H9 (cell line): Measurements from ENCODE around the gene ZNF483. TPM values are rescaled to one million over a fixed set of nuclear protein-coding genes. Genes with fewer than 3 reads are reported as not detected.

Experiments
- DNase-seq: peaks from one replicate; pipeline ENCODE4 v3.0.0-alpha.2; 2017
- H2AFZ ChIP-seq: one replicate; pipeline ENCODE4 v1.6.1; 2013; ENCODE audit warnings: mild to moderate bottlenecking, low read length, control low read depth, moderate library complexity
- H2AK5ac ChIP-seq: 2 replicates; pipeline ENCODE4 v1.6.1; 2013; ENCODE audit warnings: low read length, control low read depth, mixed read lengths; ENCODE audit not compliant: insufficient read length
- H2BK120ac ChIP-seq: one replicate; pipeline ENCODE4 v1.6.1; 2013; ENCODE audit warnings: low read depth, mild to moderate bottlenecking, low read length, control low read depth, inconsistent platforms; ENCODE audit not compliant: poor library complexity, severe bottlenecking
- H2BK12ac ChIP-seq: 2 replicates; pipeline ENCODE4 v1.6.1; 2013; ENCODE audit warnings: low read length, control low read depth, mixed read lengths, low read depth; ENCODE audit not compliant: insufficient read length
- H2BK15ac ChIP-seq: 2 replicates; pipeline ENCODE4 v1.6.1; 2013; ENCODE audit warnings: low read depth, low read length, control low read depth
- H2BK20ac ChIP-seq: one replicate; pipeline ENCODE4 v1.6.1; 2013; ENCODE audit warnings: low read depth, mild to moderate bottlenecking, low read length, control low read depth, inconsistent platforms; ENCODE audit not compliant: poor library complexity, severe bottlenecking
- H2BK5ac ChIP-seq: 2 replicates; pipeline ENCODE4 v1.6.1; 2013; ENCODE audit warnings: low read length, control low read depth, mixed read lengths; ENCODE audit not compliant: insufficient read length
- H3K14ac ChIP-seq: 2 replicates; pipeline ENCODE4 v1.6.1; 2013; ENCODE audit warnings: low read length, control low read depth; ENCODE audit not compliant: insufficient read depth
- H3K18ac ChIP-seq: 2 replicates; pipeline ENCODE4 v1.6.1; 2013; ENCODE audit warnings: low read depth, mild to moderate bottlenecking, mixed read lengths, low read length, control low read depth; ENCODE audit not compliant: insufficient read length
- H3K23ac ChIP-seq: 2 replicates; pipeline ENCODE4 v1.6.1; 2013; ENCODE audit warnings: low read length, control low read depth, mixed read lengths, low read depth; ENCODE audit not compliant: insufficient read length
- H3K23me2 ChIP-seq: 2 replicates; pipeline ENCODE4 v1.6.1; 2013; ENCODE audit warnings: low read depth, mild to moderate bottlenecking, mixed read lengths, low read length, control low read depth; ENCODE audit not compliant: insufficient read length, poor library complexity, severe bottlenecking
- H3K27ac ChIP-seq: 2 replicates; pipeline ENCODE4 v1.5.1; 2013; ENCODE audit warnings: low read length, control low read depth, mixed read lengths, low read depth; ENCODE audit not compliant: insufficient read length
- H3K27me3 ChIP-seq: 2 replicates; pipeline ENCODE4 v1.6.1; 2013; ENCODE audit warnings: low read length, control low read depth, inconsistent platforms; ENCODE audit not compliant: insufficient read depth
- H3K4ac ChIP-seq: 2 replicates; pipeline ENCODE4 v1.6.1; 2013; ENCODE audit warnings: low read depth, mild to moderate bottlenecking, control low read depth, inconsistent platforms, low read length, moderate library complexity
- H3K4me1 ChIP-seq: 2 replicates; pipeline ENCODE4 v1.6.1; 2013; ENCODE audit warnings: low read length, control low read depth, inconsistent platforms; ENCODE audit not compliant: insufficient read depth
- H3K4me2 ChIP-seq: 2 replicates; pipeline ENCODE4 v1.6.1; 2013; ENCODE audit warnings: low read length, control low read depth, mixed read lengths; ENCODE audit not compliant: insufficient read length, insufficient read depth
- H3K56ac ChIP-seq: 2 replicates; pipeline ENCODE4 v1.6.1; 2013; ENCODE audit warnings: low read depth, mild to moderate bottlenecking, mixed read lengths, low read length, control low read depth; ENCODE audit not compliant: insufficient read length
- H3K79me1 ChIP-seq: 2 replicates; pipeline ENCODE4 v1.6.1; 2013; ENCODE audit warnings: low read depth, mild to moderate bottlenecking, moderate library complexity, low read length, control low read depth, inconsistent platforms; ENCODE audit not compliant: insufficient read depth, poor library complexity, severe bottlenecking
- H3K79me2 ChIP-seq: 2 replicates; pipeline ENCODE4 v1.6.1; 2013; ENCODE audit warnings: low read length, control low read depth, inconsistent platforms; ENCODE audit not compliant: insufficient read depth
- H3K9ac ChIP-seq: 2 replicates; pipeline ENCODE4 v1.6.1; 2013; ENCODE audit warnings: low read length, control low read depth, mixed read lengths; ENCODE audit not compliant: insufficient read length; ENCODE audit errors: extremely low read depth
- H3K9me3 ChIP-seq: one replicate; pipeline ENCODE4 v1.6.1; 2013; ENCODE audit warnings: low read depth, low read length, inconsistent platforms; ENCODE audit not compliant: control insufficient read depth
- H3T11ph ChIP-seq: one replicate; pipeline ENCODE4 v1.6.1; 2013; ENCODE audit warnings: mild to moderate bottlenecking, low read length, control low read depth, inconsistent platforms
- H4K20me1 ChIP-seq: one replicate; pipeline ENCODE4 v1.6.1; 2013; ENCODE audit not compliant: control insufficient read depth, insufficient read length, insufficient read depth
- H4K5ac ChIP-seq: 2 replicates; pipeline ENCODE4 v1.6.1; 2013; ENCODE audit warnings: low read depth, mild to moderate bottlenecking, mixed read lengths, low read length, control low read depth; ENCODE audit not compliant: insufficient read length
- H4K8ac ChIP-seq: replicated peaks from 2 replicates; pipeline ENCODE4 v1.6.1; 2013; ENCODE audit warnings: low read length, control low read depth, mixed read lengths, low read depth; ENCODE audit not compliant: insufficient read length
- H4K91ac ChIP-seq: 2 replicates; pipeline ENCODE4 v1.6.1; 2013; ENCODE audit warnings: low read depth, mild to moderate bottlenecking, moderate library complexity, mixed read lengths, low read length, control low read depth; ENCODE audit not compliant: insufficient read length
- H3K27ac Mint-ChIP-seq, 3 experiments: 2 replicates in 2 of 3; 3 replicates in 1 of 3; pipeline ENCODE4 v1.8.0; 2020 to 2021; ENCODE audit warnings: mixed read lengths in 3 of 3, mild to moderate bottlenecking in 1 of 3, moderate library complexity in 1 of 3
- H3K27me3 Mint-ChIP-seq: 2 replicates; pipeline ENCODE4 v1.8.0; 2021; ENCODE audit warnings: low read depth, mild to moderate bottlenecking, moderate library complexity, mixed read lengths
- H3K36me3 Mint-ChIP-seq, 3 experiments: 2 replicates in 2 of 3; 3 replicates in 1 of 3; pipeline ENCODE4 v1.8.0; 2020 to 2021; ENCODE audit warnings: low read depth in 3 of 3, mixed read lengths in 3 of 3; ENCODE audit not compliant: insufficient read depth in 1 of 3
- H3K4me1 Mint-ChIP-seq, 2 experiments: 2 replicates each; pipeline ENCODE4 v1.8.0; 2020; ENCODE audit warnings: mixed read lengths in 2 of 2
- H3K4me3 Mint-ChIP-seq, 2 experiments: 2 replicates in 1 of 2; 3 replicates in 1 of 2; pipeline ENCODE4 v1.8.0; 2020 to 2021; ENCODE audit warnings: mild to moderate bottlenecking in 2 of 2, mixed read lengths in 2 of 2, moderate library complexity in 1 of 2
- H3K9me3 Mint-ChIP-seq, 2 experiments: 2 replicates in 1 of 2; 3 replicates in 1 of 2; pipeline ENCODE4 v1.8.0; 2020; ENCODE audit warnings: mild to moderate bottlenecking in 2 of 2, mixed read lengths in 2 of 2, moderate library complexity in 1 of 2
- WGBS: extraction: QIAGEN DNeasy Blood & Tissue Kit; methylation state at CpG from one replicate; pipeline ENCODE4 v1.1.7; 2013; ENCODE audit warnings: missing lambda C conversion rate, low lambda C conversion rate, mixed read lengths; ENCODE audit not compliant: insufficient read length; ENCODE audit errors: extremely low coverage; 5-methylcytosine and 5-hydroxymethylcytosine counted together
- total RNA-seq: library from RNA; stranded (reverse); gene quantifications from 2 replicates; pipeline ENCODE4 v1.2.1, GENCODE V29; 2021
- TF ChIP-seq, protein P1 (sequence below): fragments of 200-600 bp; sonication (generic); conservative IDR thresholded peaks from 3 replicates; pipeline ENCODE4 v1.8.0; 2021; ENCODE audit warnings: antibody characterized with exemption, mild to moderate bottlenecking

Gene ZNF483
- total RNA-seq, 1 experiment from 2014 or later: 48.1 TPM

DNA sequence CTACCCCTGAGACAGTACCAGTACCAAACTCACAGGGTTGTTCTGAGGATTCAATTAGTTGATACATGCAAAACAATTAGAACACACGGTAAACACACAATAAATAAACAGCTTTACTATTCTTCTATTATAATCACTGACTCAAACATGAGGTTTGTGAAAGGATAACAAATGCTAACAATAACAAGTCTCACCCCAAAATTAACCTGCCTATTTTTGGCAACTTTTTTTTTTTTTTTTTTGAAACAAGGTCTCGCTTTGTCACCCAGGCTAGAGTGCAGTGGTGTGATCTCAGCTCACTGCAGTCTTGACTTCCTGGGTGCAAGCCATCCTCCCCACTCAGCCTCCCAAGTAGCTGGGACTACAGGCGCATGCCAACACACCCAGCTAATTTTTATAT lies 47.3 kb upstream of the ZNF483 start:
- Histone ChIP-seq H4K5ac (no peak overlapping the region), H3K79me1 (no peaks in the 10 kb centered on the region), H2BK120ac (no peak overlapping the region), H3K4me2 (no peak overlapping the region), H3T11ph (no peak overlapping the region), H3K23me2 (peaks cover 7% of the 10 kb centered on the region), H3K18ac (no peak overlapping the region), H4K8ac (no peak overlapping the region), H2AK5ac (no peak overlapping the region), H3K23ac (no peak overlapping the region), H3K56ac (no peak overlapping the region), H3K9ac (no peak overlapping the region), H3K27me3 (no peaks in the 10 kb centered on the region), H3K4ac (no peak overlapping the region), H4K91ac (no peak overlapping the region), H3K79me2 (peaks cover 68% of the 10 kb centered on the region), H2BK20ac (no peak overlapping the region), H2AFZ (no peak overlapping the region), H3K14ac (no peak overlapping the region), H2BK12ac (no peak overlapping the region), H2BK15ac (no peak overlapping the region), H4K20me1 (no peaks in the 10 kb centered on the region), H2BK5ac (no peak overlapping the region), H3K4me1 (peaks cover 5% of the 10 kb centered on the region; the same call in 1 of the 2 replicates), H3K9me3 (no peaks in the 10 kb centered on the region), H3K27ac (no peak overlapping the region)
- no peaks in the 10 kb centered on the region for H3K9me3 Mint-ChIP-seq
- WGBS: no CpG with 5 or more reads among the region's 3 CpGs
- H3K27ac Mint-ChIP-seq: no peak overlapping the region; a peak in 1 of 7 replicates
- H3K4me1 Mint-ChIP-seq: peaks cover 28 to 33% of the 10 kb centered on the region in 2 experiments
- TF ChIP-seq, protein P1, sequence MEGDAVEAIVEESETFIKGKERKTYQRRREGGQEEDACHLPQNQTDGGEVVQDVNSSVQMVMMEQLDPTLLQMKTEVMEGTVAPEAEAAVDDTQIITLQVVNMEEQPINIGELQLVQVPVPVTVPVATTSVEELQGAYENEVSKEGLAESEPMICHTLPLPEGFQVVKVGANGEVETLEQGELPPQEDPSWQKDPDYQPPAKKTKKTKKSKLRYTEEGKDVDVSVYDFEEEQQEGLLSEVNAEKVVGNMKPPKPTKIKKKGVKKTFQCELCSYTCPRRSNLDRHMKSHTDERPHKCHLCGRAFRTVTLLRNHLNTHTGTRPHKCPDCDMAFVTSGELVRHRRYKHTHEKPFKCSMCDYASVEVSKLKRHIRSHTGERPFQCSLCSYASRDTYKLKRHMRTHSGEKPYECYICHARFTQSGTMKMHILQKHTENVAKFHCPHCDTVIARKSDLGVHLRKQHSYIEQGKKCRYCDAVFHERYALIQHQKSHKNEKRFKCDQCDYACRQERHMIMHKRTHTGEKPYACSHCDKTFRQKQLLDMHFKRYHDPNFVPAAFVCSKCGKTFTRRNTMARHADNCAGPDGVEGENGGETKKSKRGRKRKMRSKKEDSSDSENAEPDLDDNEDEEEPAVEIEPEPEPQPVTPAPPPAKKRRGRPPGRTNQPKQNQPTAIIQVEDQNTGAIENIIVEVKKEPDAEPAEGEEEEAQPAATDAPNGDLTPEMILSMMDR: no peak
- peaks cover 0 to 3% (median 0%) of the 10 kb centered on the region in 3 experiments; a peak in 2 of 7 replicates for H3K36me3 Mint-ChIP-seq
- DNase-seq: no peak
- no peaks in the 10 kb centered on the region for H3K27me3 Mint-ChIP-seq
- H3K4me3 Mint-ChIP-seq: no peak overlapping the region
